AG04449 (cell line): Measurements from ENCODE around the gene SORCS1.

Source experiments
- CTCF ChIA-PET: fragments of 350-600 bp; formaldehyde crosslinking; extraction: SDS; loops from one replicate; lab custom pipeline; 2021; ENCODE audit warnings: antibody characterized with exemption; lab: Yijun Ruan, JAX
- POLR2A ChIA-PET: fragments of 400-600, 350-600 bp; formaldehyde crosslinking; extraction: SDS; loops from one replicate; lab custom pipeline; 2020; ENCODE audit warnings: antibody characterized with exemption, inconsistent platforms; lab: Yijun Ruan, JAX
- DNase-seq: peaks from one replicate; pipeline ENCODE4 v3.0.0-alpha.2; 2010; ENCODE audit warnings: low read depth, low spot score
- H3K4me3 ChIP-seq: 2 replicates; pipeline ENCODE4 v1.5.1; 2011; ENCODE audit warnings: low read depth, mild to moderate bottlenecking, control low read depth, low read length
- TF ChIP-seq, protein P1 (sequence below): IDR thresholded peaks from one replicate; pipeline ENCODE4 v1.5.1; 2011; ENCODE audit warnings: mild to moderate bottlenecking, moderate library complexity, low read length, control low read depth, inconsistent platforms; ENCODE audit not compliant: insufficient read depth; ENCODE audit errors: missing control alignments

SORCS1 gene

DNA sequence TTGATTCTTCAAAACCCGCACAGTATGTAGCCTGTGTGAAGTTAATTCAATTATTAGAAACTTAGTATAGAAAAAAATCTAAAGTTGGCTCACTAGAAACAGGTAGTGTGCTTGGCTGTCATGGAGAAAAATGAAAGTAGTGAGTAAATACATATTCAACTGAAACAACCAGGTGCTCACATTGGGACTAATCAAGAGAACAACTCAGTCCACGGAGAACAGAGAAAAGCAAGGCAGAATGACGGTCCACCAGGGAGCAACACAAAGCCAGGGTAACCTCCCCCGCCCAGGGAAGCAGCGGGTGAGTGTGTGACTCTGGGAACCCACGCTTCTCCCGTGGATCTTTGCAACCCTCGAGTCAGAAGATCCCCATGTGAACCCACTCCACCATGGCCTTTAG lies 300.5 kb downstream of the SORCS1 start:
- ChIA-PET POLR2A (no interaction called here), CTCF (no interaction called here)
- H3K4me3 ChIP-seq = no peak overlapping the region
- DNase-seq = no peak
- TF ChIP-seq, protein P1, sequence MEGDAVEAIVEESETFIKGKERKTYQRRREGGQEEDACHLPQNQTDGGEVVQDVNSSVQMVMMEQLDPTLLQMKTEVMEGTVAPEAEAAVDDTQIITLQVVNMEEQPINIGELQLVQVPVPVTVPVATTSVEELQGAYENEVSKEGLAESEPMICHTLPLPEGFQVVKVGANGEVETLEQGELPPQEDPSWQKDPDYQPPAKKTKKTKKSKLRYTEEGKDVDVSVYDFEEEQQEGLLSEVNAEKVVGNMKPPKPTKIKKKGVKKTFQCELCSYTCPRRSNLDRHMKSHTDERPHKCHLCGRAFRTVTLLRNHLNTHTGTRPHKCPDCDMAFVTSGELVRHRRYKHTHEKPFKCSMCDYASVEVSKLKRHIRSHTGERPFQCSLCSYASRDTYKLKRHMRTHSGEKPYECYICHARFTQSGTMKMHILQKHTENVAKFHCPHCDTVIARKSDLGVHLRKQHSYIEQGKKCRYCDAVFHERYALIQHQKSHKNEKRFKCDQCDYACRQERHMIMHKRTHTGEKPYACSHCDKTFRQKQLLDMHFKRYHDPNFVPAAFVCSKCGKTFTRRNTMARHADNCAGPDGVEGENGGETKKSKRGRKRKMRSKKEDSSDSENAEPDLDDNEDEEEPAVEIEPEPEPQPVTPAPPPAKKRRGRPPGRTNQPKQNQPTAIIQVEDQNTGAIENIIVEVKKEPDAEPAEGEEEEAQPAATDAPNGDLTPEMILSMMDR = no peak

DNA sequence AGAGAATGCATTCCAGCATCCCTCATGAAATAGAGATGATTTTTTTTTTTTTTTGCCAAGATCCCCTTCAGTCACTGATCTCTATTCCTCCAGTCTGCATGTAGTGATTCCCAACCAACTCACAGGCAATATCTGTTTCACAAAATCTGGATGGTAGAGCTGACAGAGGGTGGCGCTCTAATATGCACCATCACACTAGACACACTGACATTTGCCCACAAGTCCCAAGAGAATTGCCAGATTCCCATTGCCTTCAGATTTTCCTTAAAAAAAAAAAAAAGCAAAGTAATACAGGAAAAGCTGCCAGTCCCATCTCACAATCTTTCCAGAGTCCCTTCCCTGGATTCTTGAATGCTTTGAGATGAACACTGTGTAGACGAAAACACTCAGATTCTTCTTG lies 301.0 kb downstream of the SORCS1 start:
- ChIA-PET CTCF (no interaction called here), POLR2A (no interaction called here)
- no peak overlapping the region for H3K4me3 ChIP-seq
- TF ChIP-seq, protein P1 = no peak
- DNase-seq = no peak

DNA sequence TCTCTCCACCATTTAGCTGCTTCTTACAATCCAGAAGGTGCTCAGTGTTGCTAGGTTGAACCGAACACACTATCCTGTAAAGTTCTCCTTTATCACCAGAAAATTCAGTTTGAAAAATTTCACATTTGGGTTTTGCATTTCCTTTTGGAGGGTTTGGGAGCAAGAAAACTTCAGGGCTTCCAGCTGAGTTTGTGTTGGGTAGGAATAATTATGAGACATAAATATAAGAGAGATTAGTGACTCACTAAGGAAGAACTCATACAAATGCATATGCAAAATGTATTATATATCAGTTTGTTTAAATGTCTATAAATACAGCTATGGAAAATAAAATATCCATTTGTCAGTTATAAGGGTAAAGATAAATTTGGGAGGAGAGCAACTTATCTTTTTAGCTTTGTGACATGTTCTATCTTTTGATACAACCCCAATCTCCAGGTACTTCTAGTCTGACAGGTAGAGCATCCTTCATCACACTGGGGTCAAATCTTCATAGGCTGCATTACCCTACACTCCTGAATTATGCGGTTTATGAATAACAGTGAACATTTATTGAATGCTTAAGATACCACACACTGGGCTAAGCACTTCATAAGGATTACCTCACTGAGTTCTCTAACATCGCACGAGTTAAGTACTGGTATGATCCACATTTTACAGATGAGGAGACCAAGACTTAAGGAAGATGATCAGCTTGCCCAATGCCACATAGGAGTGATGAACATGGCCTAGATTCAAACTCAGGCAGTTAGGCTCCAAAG lies 304.4 kb downstream of the SORCS1 start:
- H3K4me3 ChIP-seq = no peak overlapping the region
- DNase-seq = no peak
- TF ChIP-seq, protein P1 = no peak
- ChIA-PET CTCF (no interaction called here), POLR2A (no interaction called here)

DNA sequence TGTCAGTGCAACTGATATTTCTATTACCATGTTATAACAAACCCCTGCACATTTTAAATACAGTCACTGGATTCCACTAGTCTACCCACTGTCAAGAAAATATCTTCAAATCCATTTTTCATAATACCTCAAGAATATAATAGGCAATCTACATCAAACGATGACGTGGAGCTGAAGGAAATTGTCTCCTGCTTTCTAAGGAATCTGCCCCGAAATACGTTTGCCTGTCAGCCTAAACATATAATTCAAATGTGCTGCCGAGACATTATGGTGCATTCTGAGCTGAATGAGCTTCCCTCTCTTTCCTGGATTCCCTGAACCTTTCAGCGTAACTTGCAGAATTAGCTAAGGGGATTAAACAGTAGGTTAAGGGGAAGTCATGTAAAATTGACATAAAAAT lies 306.8 kb downstream of the SORCS1 start:
- no peak overlapping the region for H3K4me3 ChIP-seq
- no peak for DNase-seq
- TF ChIP-seq, protein P1 = no peak
- POLR2A ChIA-PET = no interaction called here
- CTCF ChIA-PET = no interaction called here

DNA sequence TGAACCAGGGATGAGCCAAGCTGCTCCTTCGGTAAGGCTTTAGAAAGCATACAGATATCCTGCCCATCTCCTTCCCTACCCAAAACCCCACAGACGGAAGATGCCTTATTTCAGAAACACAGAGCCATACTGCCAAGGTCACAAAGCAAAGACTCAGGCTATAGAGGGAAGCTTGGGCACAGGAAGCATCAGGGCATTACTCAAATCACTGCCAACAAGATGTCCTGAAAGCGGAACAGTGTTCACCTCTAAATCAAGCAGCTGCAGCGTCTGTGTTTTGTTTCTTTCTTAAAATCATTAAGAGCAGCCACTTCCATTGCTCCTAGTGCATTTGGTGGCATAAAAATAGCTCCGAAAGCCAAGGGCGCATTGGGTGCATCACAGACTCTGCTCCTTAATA lies 307.3 kb downstream of the SORCS1 start:
- ChIA-PET POLR2A (no interaction called here), CTCF (no interaction called here)
- H3K4me3 ChIP-seq = no peak overlapping the region
- TF ChIP-seq, protein P1 = no peak
- no peak for DNase-seq

DNA sequence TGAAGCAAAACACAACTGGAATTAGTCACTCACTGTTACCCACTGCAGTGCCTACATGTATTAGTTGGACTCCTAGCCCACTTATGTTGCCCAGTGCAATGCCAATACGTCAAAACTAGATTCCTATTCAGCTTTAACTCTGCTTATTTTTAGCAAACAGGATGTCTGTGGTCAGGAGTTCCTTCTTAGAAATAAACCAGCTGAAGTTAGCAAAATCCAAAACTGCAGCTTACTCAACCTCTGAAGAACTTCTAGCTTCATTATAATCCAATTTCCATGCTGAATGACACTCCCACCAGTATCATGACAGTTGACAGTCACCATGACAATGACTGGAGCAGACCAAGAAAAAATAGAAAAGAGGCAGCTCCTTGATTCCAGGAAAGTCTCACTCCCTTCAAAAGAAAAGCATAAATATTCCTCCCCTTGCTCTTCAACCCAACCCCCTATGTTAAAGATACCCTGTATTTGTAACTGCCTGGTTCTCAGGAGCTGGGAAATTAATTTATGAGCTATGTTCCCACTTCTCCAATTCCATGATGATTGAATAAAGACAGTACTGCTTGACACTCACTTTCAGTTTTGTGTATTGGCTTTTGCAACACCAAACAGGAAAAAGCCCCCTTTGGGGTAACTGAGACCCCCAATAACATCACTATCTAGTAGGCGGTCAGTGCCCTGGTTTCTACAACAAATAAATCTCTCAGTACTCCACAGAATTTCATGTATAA lies 327.4 kb downstream of the SORCS1 start:
- no peak overlapping the region for H3K4me3 ChIP-seq
- TF ChIP-seq, protein P1 = no peak
- ChIA-PET POLR2A (no interaction called here), CTCF (no interaction called here)
- no peak for DNase-seq
